Measurements from ENCODE around the gene KCNA1. TPM values are rescaled to one million over a fixed set of nuclear protein-coding genes. Genes with fewer than 3 reads are reported as not detected.

The KCNA1 gene
- total and polyA plus RNA-seq, 2 experiments from 2014 or later: 0.27 TPM; not detected in 1

DNA sequence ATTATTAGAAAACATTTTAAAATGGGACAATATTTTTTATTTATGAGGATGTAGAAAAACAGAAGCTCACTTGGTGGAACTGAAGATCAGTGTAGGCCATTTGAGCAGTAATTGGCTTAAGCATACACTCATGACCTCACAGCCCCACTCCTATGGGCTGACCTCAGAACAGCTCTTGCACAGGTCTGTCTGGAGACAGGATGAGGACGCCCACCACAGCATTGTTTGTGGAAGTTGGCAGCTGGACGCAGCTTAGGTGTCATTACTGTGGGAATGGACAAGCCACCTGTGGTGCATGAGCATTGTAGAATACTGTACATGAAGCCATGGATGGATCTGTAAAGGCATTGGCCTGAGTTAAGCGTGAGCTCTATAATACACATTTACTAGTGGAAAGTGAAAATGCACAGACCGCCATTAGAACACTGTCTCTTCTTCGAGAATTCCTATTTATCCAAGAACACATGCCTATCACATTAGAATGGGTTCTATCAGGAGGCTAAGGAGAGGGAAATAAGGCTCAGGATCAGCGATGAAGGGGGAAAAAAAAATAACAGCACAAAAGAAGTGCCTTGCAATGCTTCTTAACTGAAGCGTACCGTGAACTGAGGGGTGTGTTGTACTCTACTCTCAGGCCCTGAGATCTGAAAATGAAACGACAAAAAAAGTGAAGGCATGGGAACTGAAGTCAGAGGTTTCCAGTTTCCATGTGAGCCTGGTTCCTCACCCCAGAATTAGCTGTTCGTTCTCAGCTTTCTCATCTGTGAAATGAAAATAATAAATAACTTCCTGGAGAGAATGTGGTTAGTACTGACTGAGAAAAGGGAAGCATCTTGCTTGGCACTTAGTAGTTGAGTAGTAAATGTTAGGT lies 33.6 kb downstream of the KCNA1 start:
- Histone ChIP-seq H3K4me2 (no peak overlapping the region), H4K20me1 (ENCODE audit: insufficient read depth, poor library complexity, severe bottlenecking) (no peaks in the 10 kb centered on the region), H3K4me3 (no peak overlapping the region), H3K27me3 (peaks cover 16% of the 10 kb centered on the region), H3K9me2 (replicated peaks; ENCODE audit: insufficient read depth) (no peaks in the 10 kb centered on the region), H3K79me2 (no peaks in the 10 kb centered on the region), H2AFZ (no peak overlapping the region), H3K4me1 (ENCODE audit: insufficient read depth) (no peaks in the 10 kb centered on the region), H3K9me3 (ENCODE audit: low read depth) (no peaks in the 10 kb centered on the region), H3K36me3 (replicated peaks; ENCODE audit: insufficient read depth, low read depth) (no peaks in the 10 kb centered on the region), H3K27ac (no peak overlapping the region)
- WGBS (ENCODE audit: low lambda C conversion rate, missing lambda C conversion rate): 94% methylated on average over 10 of the region's 10 CpGs
- TF ChIP-seq EZH2phosphoT487 (IDR thresholded peaks at IDR 0.05; ENCODE audit: low read depth, severe bottlenecking, unreplicated experiment): no peak
- DNase-seq (ENCODE audit: low spot score): no peak

- Histone ChIP-seq H3K27ac (no peak overlapping the region), H3K4me3 (no peak overlapping the region), H3K79me2 (no peaks in the 10 kb centered on the region), H3K4me2 (no peak overlapping the region), H3K9me2 (replicated peaks; ENCODE audit: insufficient read depth) (no peaks in the 10 kb centered on the region), H3K27me3 (peaks cover 14% of the 10 kb centered on the region), H4K20me1 (ENCODE audit: insufficient read depth, poor library complexity, severe bottlenecking) (no peaks in the 10 kb centered on the region), H3K4me1 (ENCODE audit: insufficient read depth) (no peaks in the 10 kb centered on the region), H3K9me3 (ENCODE audit: low read depth) (no peaks in the 10 kb centered on the region), H3K36me3 (replicated peaks; ENCODE audit: insufficient read depth, low read depth) (no peaks in the 10 kb centered on the region), H2AFZ (no peak overlapping the region)
- WGBS (ENCODE audit: low lambda C conversion rate, missing lambda C conversion rate): 88% methylated on average over 4 of the region's 4 CpGs
- DNase-seq (ENCODE audit: low spot score): no peak
- no peak for TF ChIP-seq EZH2 (IDR thresholded peaks at IDR 0.05; ENCODE audit: borderline replicate concordance)
- TF ChIP-seq EZH2phosphoT487 (IDR thresholded peaks at IDR 0.05; ENCODE audit: low read depth, severe bottlenecking, unreplicated experiment): no peak
These were observed 34.2 kb downstream of the KCNA1 start for GRCh38 chr12:4943938-4944284.

GRCh38 chr12:4947253-4947652 lies 37.5 kb downstream of the KCNA1 start:
- WGBS (ENCODE audit: low lambda C conversion rate, missing lambda C conversion rate): 77% methylated on average over 12 of the region's 12 CpGs

GRCh38 chr12:4951083-4951482 lies 41.4 kb downstream of the KCNA1 start:
- no peak for DNase-seq (ENCODE audit: low spot score)
- Histone ChIP-seq H3K36me3 (replicated peaks; ENCODE audit: insufficient read depth, low read depth) (no peaks in the 10 kb centered on the region), H3K27me3 (peaks cover 56% of the 10 kb centered on the region), H3K4me1 (ENCODE audit: insufficient read depth) (no peaks in the 10 kb centered on the region), H3K79me2 (no peaks in the 10 kb centered on the region), H3K4me2 (no peak overlapping the region), H3K9me3 (ENCODE audit: low read depth) (no peaks in the 10 kb centered on the region), H3K9me2 (replicated peaks; ENCODE audit: insufficient read depth) (no peaks in the 10 kb centered on the region), H2AFZ (no peak overlapping the region), H4K20me1 (ENCODE audit: insufficient read depth, poor library complexity, severe bottlenecking) (no peaks in the 10 kb centered on the region), H3K4me3 (no peak overlapping the region), H3K27ac (no peak overlapping the region)
- WGBS (ENCODE audit: low lambda C conversion rate, missing lambda C conversion rate): 89% methylated on average over 7 of the region's 7 CpGs
- TF ChIP-seq CTCF (IDR thresholded peaks at IDR 0.05; ENCODE audit: poor library complexity): no peak
- TF ChIP-seq EZH2 (IDR thresholded peaks at IDR 0.05; ENCODE audit: borderline replicate concordance): no peak
- no peak for TF ChIP-seq EZH2phosphoT487 (IDR thresholded peaks at IDR 0.05; ENCODE audit: low read depth, severe bottlenecking, unreplicated experiment)

More at GRCh38 chr12:4947253-4947652, 37.5 kb downstream of the KCNA1 start:
- TF ChIP-seq CTCF (IDR thresholded peaks at IDR 0.05; ENCODE audit: poor library complexity): no peak
- TF ChIP-seq EZH2 (IDR thresholded peaks at IDR 0.05; ENCODE audit: borderline replicate concordance): no peak
- no peak for TF ChIP-seq EZH2phosphoT487 (IDR thresholded peaks at IDR 0.05; ENCODE audit: low read depth, severe bottlenecking, unreplicated experiment)
- no peak overlapping the region for H2AFZ ChIP-seq
- no peak overlapping the region for H3K27ac ChIP-seq
- no peak overlapping the region for H3K4me2 ChIP-seq
- no peaks in the 10 kb centered on the region for H4K20me1 ChIP-seq (ENCODE audit: insufficient read depth, poor library complexity, severe bottlenecking)
- H3K4me1 ChIP-seq (ENCODE audit: insufficient read depth): no peaks in the 10 kb centered on the region
- no peak for DNase-seq (ENCODE audit: low spot score)
- no peaks in the 10 kb centered on the region for H3K9me3 ChIP-seq (ENCODE audit: low read depth)
- H3K27me3 ChIP-seq: peaks cover 25% of the 10 kb centered on the region
- H3K9me2 ChIP-seq (replicated peaks; ENCODE audit: insufficient read depth): no peaks in the 10 kb centered on the region
- no peak overlapping the region for H3K4me3 ChIP-seq
- no peaks in the 10 kb centered on the region for H3K36me3 ChIP-seq (replicated peaks; ENCODE audit: insufficient read depth, low read depth)
- no peaks in the 10 kb centered on the region for H3K79me2 ChIP-seq
